GM12878 (cell line): ENCODE data around the gene INAFM1. TPM values are rescaled to one million over a fixed set of nuclear protein-coding genes. Genes with fewer than 3 reads are reported as not detected.

ENCODE experiments used
- ATF3 ChIP-seq: IDR thresholded peaks from 2 replicates; pipeline ENCODE4 v1.6.1; 2011; ENCODE audit warnings: low read depth, mild to moderate bottlenecking, low read length, moderate library complexity, borderline replicate concordance; ENCODE audit errors: extremely low read depth
- BHLHE40 ChIP-seq, 2 experiments: fragments of 450-650 bp in 1 of 2; IDR thresholded peaks; 2 replicates each; pipeline ENCODE4 v1.6.1; 2011 to 2017; ENCODE audit warnings: low read depth in 2 of 2, borderline replicate concordance in 1 of 2, improper control_type of control experiment in 1 of 2, low read length in 1 of 2, mild to moderate bottlenecking in 1 of 2
- CREB1 ChIP-seq: IDR thresholded peaks from 2 replicates; pipeline ENCODE4 v1.6.1; 2012; ENCODE audit warnings: low read depth, mild to moderate bottlenecking, inconsistent platforms
- E2F4 ChIP-seq: IDR thresholded peaks from 2 replicates; pipeline ENCODE4 v1.6.1; 2012; ENCODE audit warnings: low read depth, low read length, improper control_type of control experiment
- EED ChIP-seq: sonication (generic); IDR thresholded peaks from 2 replicates; pipeline ENCODE4 v1.6.1; 2016; ENCODE audit warnings: antibody characterized with exemption, low read depth
- EGR1 ChIP-seq, 2 experiments: IDR thresholded peaks; 1 replicate in 1 of 2; 2 replicates in 1 of 2; pipeline ENCODE4 v1.6.1; 2011 to 2012; ENCODE audit warnings: low read depth in 2 of 2, low read length in 2 of 2, borderline replicate concordance in 1 of 2, mild to moderate bottlenecking in 1 of 2, moderate library complexity in 1 of 2
- ELK1 ChIP-seq: IDR thresholded peaks from 2 replicates; pipeline ENCODE4 v1.6.1; 2012; ENCODE audit warnings: low read depth, low read length, improper control_type of control experiment
- ESRRA ChIP-seq: IDR thresholded peaks from 2 replicates; pipeline ENCODE4 v1.6.1; 2012; ENCODE audit warnings: mild to moderate bottlenecking, low read length, improper control_type of control experiment
- HCFC1 ChIP-seq: fragments of 150-350 bp; IDR thresholded peaks from 2 replicates; pipeline ENCODE4 v1.6.1; 2014; ENCODE audit warnings: low read length
- JUND ChIP-seq: IDR thresholded peaks from 2 replicates; pipeline ENCODE4 v1.6.1; 2012; ENCODE audit warnings: low read depth, mild to moderate bottlenecking, low read length, improper control_type of control experiment, moderate library complexity
- LARP7 ChIP-seq: fragments of 450-650 bp; IDR thresholded peaks from 2 replicates; pipeline ENCODE4 v1.6.1; 2017; ENCODE audit warnings: mild to moderate bottlenecking
- NKRF ChIP-seq: fragments of 450-650 bp; conservative IDR thresholded peaks from 2 replicates; pipeline ENCODE4 v1.6.1; 2017; ENCODE audit warnings: mild to moderate bottlenecking, moderate library complexity
- PAX5 ChIP-seq: IDR thresholded peaks from 2 replicates; pipeline ENCODE4 v1.6.1; 2011; ENCODE audit warnings: low read depth, low read length, borderline replicate concordance
- POLR2AphosphoS2 ChIP-seq: IDR thresholded peaks from 2 replicates; pipeline ENCODE4 v1.6.1; 2011; ENCODE audit warnings: low read depth, mild to moderate bottlenecking, low read length, improper control_type of control experiment, moderate library complexity
- RB1 ChIP-seq: fragments of 450-650 bp; formaldehyde crosslinking; IDR thresholded peaks from 2 replicates; pipeline ENCODE4 v1.6.1; 2017; ENCODE audit warnings: mild to moderate bottlenecking, borderline replicate concordance
- SIN3A ChIP-seq: IDR thresholded peaks from 2 replicates; pipeline ENCODE4 v1.6.1; 2012; ENCODE audit warnings: low read depth, low read length, improper control_type of control experiment
- SMC3 ChIP-seq: IDR thresholded peaks from 2 replicates; pipeline ENCODE4 v1.6.1; 2011; ENCODE audit warnings: low read length, improper control_type of control experiment, borderline replicate concordance
- SP1 ChIP-seq: IDR thresholded peaks from one replicate; pipeline ENCODE4 v1.6.1; 2011; ENCODE audit warnings: low read depth, low read length
- TCF12 ChIP-seq: IDR thresholded peaks from 2 replicates; pipeline ENCODE4 v1.6.1; 2011; ENCODE audit warnings: low read depth, mild to moderate bottlenecking, low read length
- ZBED1 ChIP-seq: IDR thresholded peaks from 2 replicates; pipeline ENCODE4 v1.6.1; 2016; ENCODE audit warnings: borderline replicate concordance
- ZNF687 ChIP-seq: fragments of 450-650 bp; IDR thresholded peaks from 2 replicates; pipeline ENCODE4 v1.6.1; 2017; ENCODE audit warnings: mild to moderate bottlenecking, moderate library complexity
- polyA plus RNA-seq, 11 experiments: library from polyadenylated mRNA; depleted of rRNA in 4 of 11; unstranded in 6 of 11; stranded (reverse) in 5 of 11; fragments of >200 nt; fragmentation: Nextera tagmentation in 4 of 11; fragmentation: Illumina TruSeq in 1 of 11; extraction: Ambion mirVana in 4 of 11; extraction: Trizol in 1 of 11; gene quantifications; 1 replicate in 1 of 11; 2 replicates in 10 of 11; pipeline versions ENCODE4 v1.2.1 to v1.2.3, GENCODE V29; 2011 to 2016; ENCODE audit warnings: inconsistent platforms in 2 of 11, missing spikeins in 2 of 11, low read depth in 1 of 11
- total RNA-seq, 4 experiments: library from RNA; depleted of rRNA in 3 of 4; stranded (reverse); fragments of >200 nt in 3 of 4; fragmentation: Illumina TruSeq in 1 of 4; extraction: Trizol in 1 of 4; gene quantifications; 2 replicates each; pipeline versions ENCODE4 v1.2.1 to v1.2.3, GENCODE V29; 2013 to 2021

INAFM1 gene
- total and polyA plus RNA-seq, 10 of the 15 experiments (the other 5 are each of a cell fraction or from before 2014, with no cell fraction given) = 0.57 to 6.8 (median 1.1) TPM; not detected in 1

GRCh38 chr19:47225746-47226425 lies 48.8 kb upstream of the INAFM1 start (continued):
- TF ChIP-seq EGR1 (IDR thresholded peaks at IDR 0.05; ENCODE audit: borderline replicate concordance in 1 of 2, low read depth in 2 of 2, low read length in 2 of 2) (peak in 1 of 2 experiments; percentile 35; a peak in 1 of 3 replicates), TCF12 (no peak), LARP7 (peak; percentile 90), NKRF (peak; percentile 68), JUND (peak; percentile 67; the same call in 1 of the 2 replicates), ATF3 (0 out of 2 replicates have a peak, but pooled peaks have one; percentile 22), ESRRA (peak; percentile 74; the same call in 1 of the 2 replicates), ZBED1 (peak; percentile 74; the same call in 1 of the 2 replicates), EED (no peak), SIN3A (peak; percentile 60), RB1 (peak; percentile 59; the same call in 1 of the 2 replicates), CREB1 (peak; percentile 66), E2F4 (0 out of 2 replicates have a peak, but pooled peaks have one; percentile 11), SP1 (peak; percentile 12), SMC3 (no peak), ELK1 (peak; percentile 45; the same call in 1 of the 2 replicates), HCFC1 (peak; percentile 56; the same call in 1 of the 2 replicates), ZNF687 (peak; percentile 99), PAX5 (0 out of 2 replicates have a peak, but pooled peaks have one; percentile 7), BHLHE40 (IDR thresholded peaks at IDR 0.05; ENCODE audit: borderline replicate concordance in 1 of 2, low read depth in 2 of 2, low read length in 1 of 2) (peak; percentile 48 to 84; a peak in 3 of 4 replicates), POLR2AphosphoS2 (peak; percentile 99)
